Measurements from ENCODE around the gene CD1D.
"Not testable (repeated sequence)": the region's sequence is repeated elsewhere in the genome, so short reads cannot be mapped to it uniquely, and the experiment has no call there.

CD1D gene

DNA sequence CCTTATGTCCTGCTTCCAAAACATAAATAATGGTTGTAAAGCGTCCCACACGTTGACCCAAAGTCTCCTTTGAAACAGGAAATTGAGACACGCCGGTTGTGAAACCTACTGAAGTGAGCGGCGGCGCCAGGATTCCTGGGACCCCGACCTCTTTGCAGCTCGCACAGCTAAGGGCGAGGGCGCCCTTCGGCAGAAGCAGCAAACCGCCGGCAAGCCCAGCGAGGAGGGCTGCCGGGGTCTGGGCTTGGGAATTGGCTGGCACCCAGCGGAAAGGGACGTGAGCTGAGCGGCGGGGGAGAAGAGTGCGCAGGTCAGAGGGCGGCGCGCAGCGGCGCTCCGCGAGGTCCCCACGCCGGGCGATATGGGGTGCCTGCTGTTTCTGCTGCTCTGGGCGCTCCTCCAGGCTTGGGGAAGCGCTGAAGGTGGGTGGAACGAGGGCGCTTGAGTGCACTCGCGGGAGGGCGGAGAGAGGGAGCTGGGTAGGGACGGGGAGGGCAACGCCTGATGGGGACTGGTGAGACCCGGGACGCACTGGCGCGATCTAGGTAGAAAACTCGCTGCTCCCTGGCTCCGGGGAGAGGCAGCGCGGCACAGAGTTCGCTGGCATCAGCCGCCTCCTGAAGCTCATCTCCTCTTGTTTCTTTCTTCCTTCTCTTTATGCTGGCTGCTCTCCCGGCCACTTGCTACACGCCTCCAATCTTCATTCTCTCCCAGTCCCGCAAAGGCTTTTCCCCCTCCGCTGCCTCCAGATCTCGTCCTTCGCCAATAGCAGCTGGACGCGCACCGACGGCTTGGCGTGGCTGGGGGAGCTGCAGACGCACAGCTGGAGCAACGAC lies at the start of gene CD1D:
Gene CD1D, plus strand, starts transcription at position 155 of the 836 bp plus-strand sequence. Its CDS starts 207 bp downstream, at position 362.
- peak; percentile 30 for DNase-seq

DNA sequence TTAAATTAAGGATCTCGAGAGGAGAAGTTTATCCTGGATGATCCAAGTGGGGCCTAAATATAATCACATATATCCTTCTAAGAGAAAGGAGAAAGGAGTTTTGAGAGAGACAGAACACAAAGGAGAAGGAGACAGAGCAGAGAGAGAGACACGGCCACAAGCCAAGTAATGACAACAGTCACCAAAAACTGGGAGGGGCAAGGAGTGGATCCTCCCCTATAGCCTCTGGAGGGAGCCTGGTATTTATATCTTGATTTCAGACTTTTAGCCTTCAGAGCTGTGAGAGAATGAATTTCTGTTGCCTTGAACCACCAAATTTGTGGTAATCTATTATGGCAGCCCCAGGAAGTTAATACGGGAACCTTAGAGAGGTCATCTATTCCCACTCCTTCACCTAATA lies 49.5 kb upstream of the CD1D start:
- DNase-seq: no peak

DNA sequence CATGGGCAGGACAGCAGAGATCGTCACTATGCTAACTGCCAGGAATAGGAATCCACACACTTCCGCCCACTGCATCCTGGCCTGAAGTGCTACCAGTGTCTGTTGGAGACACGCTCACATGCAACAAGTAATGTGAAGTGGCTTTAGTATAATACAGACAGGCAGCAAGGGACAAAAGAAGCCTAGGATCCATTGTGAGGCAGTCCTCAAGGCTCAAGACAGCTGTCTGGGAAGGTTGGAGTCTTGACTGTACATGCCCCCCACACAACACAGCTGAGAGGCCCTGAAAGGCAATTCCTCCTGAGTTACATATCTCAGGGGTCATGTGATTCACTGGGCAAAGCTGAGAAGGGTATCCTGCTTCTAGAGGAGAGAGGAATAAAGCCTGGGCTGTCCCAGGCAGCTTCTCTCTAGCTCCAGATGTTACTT lies 39.9 kb upstream of the CD1D start:
- no peak for DNase-seq

DNA sequence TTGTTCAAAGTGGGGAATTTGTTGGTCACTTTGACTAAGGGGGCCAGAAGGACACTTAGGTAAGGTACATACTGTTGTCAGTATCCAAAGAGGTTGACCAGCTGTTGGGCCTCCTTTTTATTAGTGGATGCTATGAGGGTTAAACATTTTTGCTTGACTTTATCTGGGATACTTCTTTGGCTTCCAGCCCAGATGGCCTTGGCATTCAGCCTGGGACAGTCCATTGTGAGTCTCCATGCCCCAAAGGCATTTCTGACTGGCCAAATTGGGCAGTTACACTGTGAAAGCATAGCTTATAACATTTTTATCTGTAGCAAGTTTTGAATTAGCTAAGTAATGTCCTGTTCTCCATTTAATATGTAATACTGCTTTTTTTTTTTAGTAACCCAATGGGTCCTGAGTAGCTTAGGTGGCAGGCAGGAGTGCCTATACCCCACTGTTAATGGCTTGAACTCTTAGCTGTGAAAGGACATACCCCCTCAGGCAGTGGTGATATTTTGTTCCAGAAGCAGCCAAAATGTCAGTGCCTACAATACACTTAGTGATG lies 35.4 kb upstream of the CD1D start:
- no peak for DNase-seq

DNA sequence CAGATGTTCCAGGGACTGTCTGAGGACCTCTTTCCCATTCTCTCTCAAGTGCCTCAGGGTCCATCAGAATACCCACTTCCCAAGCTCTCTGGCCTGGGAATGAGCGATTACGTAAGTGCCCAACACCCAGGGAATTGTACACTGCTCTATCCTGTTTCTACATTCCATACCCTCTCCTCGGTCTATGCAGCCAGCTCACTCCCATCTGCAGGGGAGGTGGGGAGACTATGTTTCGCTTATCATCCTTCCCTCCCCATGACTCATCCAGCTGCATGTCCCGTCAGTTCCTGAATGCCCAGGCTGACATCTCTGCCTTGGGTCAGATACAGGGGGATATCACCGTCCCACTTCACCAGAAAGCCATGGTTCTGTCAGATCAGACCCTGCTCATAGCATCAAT lies 34.5 kb upstream of the CD1D start:
- no peak for DNase-seq

DNA sequence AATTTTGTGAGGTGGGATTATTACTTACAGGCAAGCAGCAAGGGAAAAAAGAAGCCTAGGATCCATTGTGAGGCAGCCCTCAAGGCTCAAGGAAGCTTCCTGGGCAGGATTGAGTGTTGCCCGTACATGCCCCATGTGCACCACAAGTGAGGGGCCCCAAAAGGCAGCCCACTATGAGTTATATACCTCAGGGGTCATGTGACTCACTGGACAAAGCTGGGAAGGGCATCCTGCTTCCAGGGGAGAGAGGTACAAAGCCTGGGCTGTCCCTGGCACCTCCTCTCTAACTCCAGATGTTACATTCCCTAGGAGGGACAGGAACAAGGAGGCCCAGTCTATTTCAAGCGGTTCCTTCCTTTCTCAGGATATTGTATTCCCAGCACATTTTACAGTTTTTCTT lies 34.0 kb upstream of the CD1D start:
- no peak for DNase-seq

DNA sequence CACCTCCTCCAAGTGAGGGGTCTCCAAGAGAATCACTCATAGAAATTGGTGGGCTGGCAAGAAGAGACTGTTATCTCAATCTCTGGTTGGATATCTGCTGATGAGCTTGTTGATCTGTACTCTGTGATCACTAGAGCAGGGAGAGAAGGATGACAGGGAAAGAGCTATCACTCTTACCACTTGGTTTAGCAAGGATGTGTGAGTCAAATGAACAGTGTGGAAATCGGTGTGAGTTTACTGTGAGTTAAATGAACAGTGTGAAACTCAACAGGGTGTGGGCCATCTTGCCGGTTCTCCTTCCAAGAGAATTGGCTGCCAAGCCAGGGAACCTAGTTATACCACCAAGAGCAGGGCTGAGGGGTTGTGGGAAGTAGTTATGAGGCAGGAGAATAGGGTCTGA lies 33.3 kb upstream of the CD1D start:
- no peak for DNase-seq

DNA sequence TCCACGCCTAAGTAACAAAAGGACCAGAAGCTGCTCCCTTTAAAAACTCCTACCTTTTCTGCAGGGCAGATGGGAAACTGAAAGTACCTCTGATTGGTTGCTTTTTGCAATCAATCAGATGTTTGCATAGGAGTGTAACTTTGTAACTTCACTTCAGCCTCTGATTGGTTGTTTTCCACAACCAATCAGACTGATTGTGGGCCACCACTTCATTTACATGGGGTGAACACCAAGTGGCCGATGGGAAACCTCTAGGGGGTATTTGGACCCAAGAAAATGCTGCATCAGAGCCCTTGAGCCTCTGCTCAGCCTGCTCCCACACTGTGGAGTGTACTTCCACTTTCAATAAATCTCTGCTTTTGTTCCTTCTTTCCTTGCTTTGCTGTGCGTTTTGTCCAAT lies 32.8 kb upstream of the CD1D start:
- no peak for DNase-seq

DNA sequence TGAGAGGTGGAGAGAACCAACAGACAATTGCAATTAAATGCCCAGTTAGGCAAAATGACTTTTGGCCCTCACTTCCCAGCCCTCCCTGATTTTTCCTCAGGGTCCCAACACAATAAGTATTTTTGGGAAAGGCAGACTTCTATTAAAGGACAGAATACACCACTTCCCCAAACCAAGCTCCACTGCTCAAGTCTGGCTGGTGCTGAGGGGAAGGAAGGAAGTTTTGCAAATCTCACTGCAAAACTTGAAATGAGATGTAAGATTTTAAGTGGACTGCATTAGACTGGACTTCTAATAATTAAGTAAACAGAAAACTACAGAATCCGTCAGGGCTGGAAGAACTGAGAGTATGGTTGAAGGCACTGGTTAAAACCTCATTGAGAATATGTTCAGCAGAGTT lies 32.2 kb upstream of the CD1D start:
- DNase-seq: no peak

DNA sequence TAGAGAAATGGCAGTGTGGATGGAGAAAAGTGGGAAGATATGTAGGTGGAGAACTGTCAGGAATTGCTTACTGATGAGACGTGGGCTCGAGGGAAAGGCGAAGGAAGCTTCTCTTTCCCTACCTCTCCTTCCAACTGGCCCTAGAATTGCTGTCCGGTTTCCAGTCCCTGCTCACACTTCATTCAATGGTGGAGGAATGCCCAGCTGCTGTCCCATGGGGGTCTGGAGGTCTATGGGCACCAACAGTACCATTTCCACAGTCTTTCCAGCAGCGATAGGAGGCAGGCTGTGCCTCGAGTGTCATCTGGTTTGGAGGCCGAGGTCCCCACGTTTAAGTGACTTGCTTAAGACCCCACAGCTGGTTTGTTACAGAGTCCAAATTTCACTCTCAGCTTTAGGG lies 31.5 kb upstream of the CD1D start:
- no peak for DNase-seq

DNA sequence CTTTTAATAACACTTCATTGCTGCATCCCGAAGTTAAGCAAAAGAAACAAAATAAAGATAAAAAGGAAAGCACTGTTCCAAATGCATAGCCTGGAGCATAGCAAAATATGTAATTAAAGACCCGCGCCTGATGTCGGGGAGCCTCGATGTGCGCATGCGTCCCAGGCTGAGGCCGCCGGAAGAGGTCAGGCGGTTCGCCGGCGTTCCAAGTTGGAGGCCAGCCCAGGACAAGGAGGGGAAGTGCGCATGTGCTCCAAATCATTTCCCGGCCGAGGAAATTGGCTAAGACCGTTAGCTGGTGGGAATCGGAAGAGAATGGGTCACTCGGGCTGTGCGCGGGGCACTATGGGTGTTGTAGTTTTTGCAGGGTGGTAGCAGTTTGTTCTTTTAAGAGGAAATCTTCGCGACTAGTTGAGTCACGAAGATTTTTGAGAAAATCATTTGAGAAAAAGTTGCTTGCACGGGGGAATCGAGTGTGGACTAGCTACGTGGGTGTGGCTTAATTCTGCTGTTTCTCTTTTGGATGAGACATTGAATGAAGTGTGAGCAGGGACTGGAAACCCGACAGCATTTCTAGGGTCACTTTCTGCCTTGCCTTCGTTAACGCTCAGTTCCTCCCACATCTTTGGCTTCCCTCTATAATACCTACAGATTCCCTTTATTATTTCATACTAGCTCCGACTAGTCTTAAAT lies 31.0 kb upstream of the CD1D start:
- DNase-seq: peak; percentile 89

DNA sequence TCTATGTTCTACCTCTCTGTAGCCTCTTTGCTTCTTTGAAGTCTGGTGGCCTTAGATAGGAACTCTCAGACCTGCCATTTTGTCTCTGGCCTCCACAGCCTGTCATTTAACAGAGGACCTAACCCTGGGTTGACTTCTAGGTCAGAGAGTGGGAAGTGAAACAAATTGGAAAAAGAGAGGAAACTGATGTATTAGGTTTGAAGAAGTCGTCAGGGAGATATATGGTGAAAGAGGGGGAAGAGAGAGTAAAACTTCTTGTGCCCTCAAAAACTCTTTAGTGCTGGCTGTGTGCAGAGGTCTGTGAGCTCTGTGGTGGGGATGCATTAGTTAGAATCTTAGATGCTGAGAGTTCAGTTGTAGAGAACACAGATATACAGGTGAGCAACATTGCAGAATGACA lies 30.2 kb upstream of the CD1D start:
- DNase-seq: no peak

DNA sequence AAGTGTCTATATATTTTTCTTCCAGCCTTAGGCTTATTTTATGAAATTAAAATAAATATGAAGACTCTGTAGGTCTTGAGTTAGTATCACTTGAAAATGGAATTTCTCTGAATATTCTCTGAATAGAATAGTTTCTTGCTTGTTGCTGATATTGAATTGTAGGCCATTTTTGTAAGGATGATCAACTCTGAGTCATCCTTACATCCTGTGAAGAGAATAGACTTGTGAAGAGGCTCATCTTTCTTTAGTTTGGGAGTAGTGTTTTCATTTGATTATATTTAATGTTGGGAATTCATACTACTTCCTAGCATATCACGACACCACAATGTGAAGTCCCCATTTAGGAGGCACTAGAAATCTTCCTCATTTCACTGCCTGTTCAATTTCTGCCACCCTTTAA lies 27.5 kb upstream of the CD1D start:
- DNase-seq: no peak

DNA sequence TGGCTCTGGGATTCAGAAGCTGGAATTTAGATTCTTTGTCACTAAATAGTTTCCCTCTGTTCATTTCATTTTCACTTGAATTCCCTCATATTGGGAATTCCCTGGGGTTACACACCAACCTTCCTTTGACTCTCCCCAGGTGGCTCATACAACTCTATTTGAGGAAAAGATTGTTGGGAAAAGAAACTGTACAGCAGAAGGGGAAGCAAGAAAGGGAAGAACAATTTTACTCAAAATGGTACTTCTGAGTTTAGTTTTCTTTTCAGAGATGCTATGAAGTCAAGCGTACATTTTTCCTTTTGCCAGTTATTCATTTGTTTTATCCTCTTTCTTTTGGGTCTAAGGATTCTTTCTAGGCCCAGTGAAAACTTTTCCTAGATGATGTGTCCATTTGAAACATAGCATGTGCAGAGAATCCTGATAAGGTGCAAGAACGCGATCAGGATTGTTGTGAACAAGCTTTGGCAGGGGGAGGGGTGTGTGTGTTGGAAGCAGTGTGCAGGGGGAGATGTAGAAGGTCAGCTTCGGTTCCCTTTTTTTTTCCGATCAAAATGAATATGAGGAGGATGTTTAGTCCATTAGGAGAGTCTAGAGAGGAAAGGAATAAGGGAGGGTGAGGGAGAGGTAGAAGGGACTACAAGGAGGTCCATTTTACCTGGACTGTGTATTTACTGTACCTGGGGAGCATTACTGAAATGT lies 26.8 kb upstream of the CD1D start:
- DNase-seq: no peak

DNA sequence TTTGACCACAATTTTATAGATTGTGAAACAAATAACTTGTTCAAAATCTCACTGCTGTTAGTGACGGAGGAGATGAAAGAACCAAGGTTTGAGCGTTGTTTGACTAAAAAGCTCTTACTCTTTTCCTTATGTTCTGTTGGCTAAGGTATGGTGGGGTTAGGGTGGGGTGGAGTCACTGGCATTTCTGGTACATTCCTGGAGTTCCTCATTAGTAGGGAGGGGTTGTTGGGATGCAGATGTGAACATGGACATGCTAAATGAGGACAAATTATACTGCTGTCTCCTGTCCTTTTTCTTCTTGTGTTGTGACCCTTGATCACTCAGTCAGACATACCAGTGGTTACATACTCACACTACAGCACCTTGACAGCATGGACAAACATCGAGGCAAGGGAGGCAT lies 26.2 kb upstream of the CD1D start:
- DNase-seq: no peak

DNA sequence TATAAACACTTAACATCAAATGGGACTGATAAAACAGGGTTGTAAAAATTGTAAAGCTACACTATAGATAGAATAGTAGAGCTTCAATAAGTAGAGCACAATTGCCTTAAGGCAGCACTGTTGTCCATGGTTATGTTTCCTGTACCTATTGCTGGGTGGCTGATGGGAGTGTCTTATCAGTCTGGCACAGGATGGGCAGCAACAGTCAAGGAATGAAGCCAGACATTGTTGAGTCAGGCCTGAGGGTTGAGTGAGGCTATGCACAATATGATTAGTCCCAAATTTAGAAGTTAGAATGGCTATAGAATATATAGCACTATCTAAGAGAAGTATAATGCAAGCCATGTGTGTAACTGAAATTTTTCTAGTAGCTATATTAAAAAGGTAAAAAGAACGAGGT lies 25.0 kb upstream of the CD1D start:
- no peak for DNase-seq

DNA sequence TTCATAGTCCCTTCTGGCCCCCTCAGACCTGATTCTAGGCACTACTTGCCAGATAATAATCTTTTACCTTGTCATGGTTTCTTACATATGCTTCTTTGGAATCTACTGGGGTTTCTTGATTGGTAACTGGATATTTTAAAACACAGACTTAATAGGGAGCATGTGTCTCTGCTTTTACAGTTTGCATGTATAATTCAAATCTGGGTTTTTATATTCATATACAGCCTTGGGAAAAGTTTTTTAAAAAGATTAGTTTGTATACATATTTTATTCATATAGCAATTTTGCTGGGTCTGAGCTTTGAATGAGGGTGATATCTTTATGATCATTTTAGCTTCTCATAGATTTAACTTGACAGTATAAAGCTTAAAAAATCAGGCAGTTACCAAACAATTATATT lies 21.1 kb upstream of the CD1D start:
- DNase-seq: no peak

DNA sequence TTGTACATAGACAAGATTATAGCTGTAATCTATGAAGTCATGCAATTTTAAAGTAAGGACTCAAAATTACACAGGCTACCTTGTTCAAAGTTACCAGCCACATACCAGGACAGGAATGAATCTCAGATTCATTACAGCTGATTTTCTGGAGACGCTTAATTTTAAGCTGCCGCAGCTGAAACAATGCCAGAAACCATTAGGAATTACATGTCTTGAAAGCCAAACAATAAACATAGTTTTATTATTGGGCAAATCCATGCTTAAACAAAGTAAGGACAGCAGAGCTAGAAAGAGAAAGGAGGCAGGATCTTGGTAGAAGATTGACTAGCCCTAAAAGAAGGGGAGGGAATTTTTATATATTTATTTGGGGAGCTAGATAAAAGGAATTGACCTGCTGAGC lies 19.2 kb upstream of the CD1D start:
- DNase-seq: no peak

DNA sequence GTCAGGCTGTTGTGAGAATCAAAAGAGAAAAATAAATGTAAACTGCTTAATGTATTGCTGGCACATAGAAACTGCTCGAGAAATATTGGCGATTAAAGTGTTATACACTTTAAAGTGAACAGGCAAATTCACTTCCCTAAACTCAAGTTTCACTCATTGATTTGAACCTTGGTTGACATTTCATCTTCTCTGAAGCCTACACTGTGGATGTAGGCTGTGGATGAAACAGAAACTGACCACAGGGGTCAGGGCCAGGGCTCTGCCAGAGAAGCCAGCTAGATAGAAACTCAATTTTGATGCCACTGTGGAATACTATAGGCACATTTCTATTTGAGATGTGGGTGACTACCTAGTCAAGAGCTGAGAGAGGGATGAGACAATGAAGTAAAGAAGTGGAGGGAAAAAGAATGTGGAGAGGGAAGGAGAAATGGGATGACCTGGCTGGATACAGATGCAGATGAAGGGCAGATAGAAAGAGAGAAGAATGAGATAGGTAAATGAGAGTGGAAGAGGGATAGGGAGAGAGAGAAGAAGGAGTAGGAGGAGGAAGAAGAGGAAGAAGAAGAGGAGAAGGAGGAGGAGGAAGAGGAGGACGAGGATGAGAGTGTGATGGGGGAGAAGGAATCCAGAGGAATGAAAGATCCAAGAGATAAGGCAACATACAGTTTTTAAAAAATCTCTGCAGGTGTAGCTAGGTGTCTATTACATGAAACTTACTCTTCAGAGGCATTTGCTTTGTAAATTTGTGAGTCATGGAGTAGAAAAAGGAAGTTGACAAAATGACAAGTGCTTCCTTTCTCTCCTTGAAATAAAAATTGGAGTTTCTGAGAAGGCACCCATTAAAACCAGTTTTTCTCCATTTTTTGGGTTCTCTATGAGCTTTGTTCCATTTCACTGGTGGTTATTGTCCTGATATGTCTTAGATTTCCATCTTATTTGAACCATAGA lies 17.4 kb upstream of the CD1D start:
- no peak for DNase-seq

DNA sequence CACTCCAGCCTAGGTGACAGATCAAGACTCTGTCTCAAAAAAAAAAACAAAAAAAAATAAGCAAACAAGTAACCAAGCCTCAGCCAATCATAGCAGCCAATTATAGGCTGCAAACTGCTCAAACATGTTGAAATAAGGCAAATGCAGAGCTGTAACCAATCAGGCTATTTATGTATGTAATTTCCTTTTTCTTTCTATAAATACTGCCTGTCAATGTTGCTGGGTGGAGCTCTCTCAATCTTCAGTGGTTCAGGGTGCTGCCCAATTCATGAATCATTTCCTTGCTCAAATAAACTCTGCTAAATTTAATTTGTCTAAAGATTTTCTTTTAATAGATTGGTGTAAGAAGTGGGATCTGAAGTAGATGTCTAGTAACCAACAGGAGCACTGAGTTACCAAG lies 11.6 kb upstream of the CD1D start:
- DNase-seq: no peak

DNA sequence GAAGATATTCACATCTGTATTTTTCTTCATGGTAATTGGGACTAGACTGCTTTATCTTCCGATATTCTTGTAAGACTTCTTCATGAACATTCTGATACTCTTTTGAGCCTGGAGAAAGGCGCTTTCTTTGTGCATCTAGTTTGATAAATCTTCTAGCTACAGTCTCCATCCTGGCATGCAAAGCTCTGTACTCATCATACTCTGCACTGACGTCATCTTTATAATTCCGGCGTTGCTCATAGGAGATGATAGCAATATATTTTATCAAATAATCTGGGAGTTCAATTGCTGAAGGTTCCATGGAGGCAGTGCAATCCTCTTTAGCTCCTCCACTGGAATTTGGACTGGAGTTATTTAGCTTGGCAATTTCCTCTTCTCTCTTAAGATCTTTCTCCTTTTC lies 4.8 kb upstream of the CD1D start:
- not testable (repeated sequence) for DNase-seq

DNA sequence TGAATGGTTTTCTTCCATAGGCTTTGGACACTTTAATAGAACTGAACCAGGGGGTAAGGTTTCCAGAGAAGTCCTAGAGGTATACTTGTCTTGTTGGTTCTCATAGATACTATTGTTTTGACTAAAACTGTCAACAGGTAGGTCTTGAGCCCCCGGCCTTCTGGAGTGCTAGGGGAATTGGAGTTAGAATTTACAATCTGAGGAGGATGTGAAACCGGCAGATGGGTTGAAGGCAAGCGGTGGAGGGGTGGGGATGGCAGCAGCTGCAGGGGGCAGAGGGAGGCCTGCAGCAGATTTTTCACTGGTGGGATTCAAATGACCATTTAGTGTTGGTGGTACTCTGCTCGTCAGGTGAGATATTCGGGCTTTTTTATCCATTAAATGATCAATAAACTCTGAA lies 4.3 kb upstream of the CD1D start:
- no peak for DNase-seq

Measured in NCI-H69 (cell line).